ENCODE results near the gene CZIB.

- no peak for TF ChIP-seq CTCF (IDR thresholded peaks at IDR 0.05)
- no peak for TF ChIP-seq EZH2 (IDR thresholded peaks at IDR 0.05)
Measured at GRCh38 chr1:53264048-53264447, 43.6 kb upstream of the CZIB start.

Data from neural progenitor cell (in vitro differentiated cells).